NB4 (cell line): ENCODE data around the gene SPATA24.

ENCODE experiments used
- CTCF ChIP-seq: IDR thresholded peaks from one replicate; pipeline ENCODE4 v1.5.1; 2012; ENCODE audit warnings: low read depth, low read length
- POLR2A ChIP-seq: IDR thresholded peaks from 2 replicates; pipeline ENCODE4 v1.6.1; 2011; ENCODE audit warnings: mild to moderate bottlenecking; ENCODE audit not compliant: insufficient read length; ENCODE audit errors: extremely low read depth

GRCh38 chr5:139406963-139407362 is 3.1 kb upstream of the SPATA24 start:
- TF ChIP-seq POLR2A = no peak
- TF ChIP-seq CTCF = no peak
